HG03520 (cell line): ENCODE measurements around the gene GGA1.
A peak's percentile ranks its signal among the peaks of the same experiment; 100 is the strongest.

Experiments
- ATAC-seq: cut with Tn5 transposase; IDR thresholded peaks from one replicate; pipeline ENCODE4 v1.9.1; 2021; ENCODE audit warnings: mild to moderate bottlenecking, moderate library complexity; ENCODE audit not compliant: unreplicated experiment

Gene GGA1

GRCh38 chr22:37669586-37669985, 61.0 kb downstream of the GGA1 start:
- ATAC-seq, result no peak

GRCh38 chr22:37672206-37672919, 63.7 kb downstream of the GGA1 start:
- ATAC-seq, result no peak

GRCh38 chr22:37672920-37673455, 64.4 kb downstream of the GGA1 start:
- ATAC-seq, result no peak

- no peak for ATAC-seq
Observed at GRCh38 chr22:37674248-37674647, 65.6 kb downstream of the GGA1 start.

GRCh38 chr22:37674951-37675929, 66.6 kb downstream of the GGA1 start, which contains the start of gene LGALS1:
Gene LGALS1 (plus strand): TSS chr22:37675636. CDS start chr22:37675703, 67 bp downstream.
- ATAC-seq, result no peak

GRCh38 chr22:37675930-37676735, 67.5 kb downstream of the GGA1 start:
- no peak for ATAC-seq

- peak; percentile 45 for ATAC-seq
Observed at GRCh38 chr22:37676736-37677492, 68.3 kb downstream of the GGA1 start.

GRCh38 chr22:37677493-37677974, 68.9 kb downstream of the GGA1 start:
- ATAC-seq, result no peak

- ATAC-seq, result no peak
Observed at GRCh38 chr22:37678372-37678771, 69.7 kb downstream of the GGA1 start.

GRCh38 chr22:37679670-37680069, 71.0 kb downstream of the GGA1 start:
- ATAC-seq, result no peak

- no peak for ATAC-seq
Observed at GRCh38 chr22:37680191-37680851, 71.7 kb downstream of the GGA1 start.

GRCh38 chr22:37681001-37681424, 72.4 kb downstream of the GGA1 start:
- no peak for ATAC-seq

GRCh38 chr22:37681556-37682049, 73.0 kb downstream of the GGA1 start:
- no peak for ATAC-seq
